ENCODE data around the gene ATXN1.
"Not testable (repeated sequence)": the region's sequence is repeated elsewhere in the genome, so short reads cannot be mapped to it uniquely, and the experiment has no call there.

ATXN1 gene

DNA sequence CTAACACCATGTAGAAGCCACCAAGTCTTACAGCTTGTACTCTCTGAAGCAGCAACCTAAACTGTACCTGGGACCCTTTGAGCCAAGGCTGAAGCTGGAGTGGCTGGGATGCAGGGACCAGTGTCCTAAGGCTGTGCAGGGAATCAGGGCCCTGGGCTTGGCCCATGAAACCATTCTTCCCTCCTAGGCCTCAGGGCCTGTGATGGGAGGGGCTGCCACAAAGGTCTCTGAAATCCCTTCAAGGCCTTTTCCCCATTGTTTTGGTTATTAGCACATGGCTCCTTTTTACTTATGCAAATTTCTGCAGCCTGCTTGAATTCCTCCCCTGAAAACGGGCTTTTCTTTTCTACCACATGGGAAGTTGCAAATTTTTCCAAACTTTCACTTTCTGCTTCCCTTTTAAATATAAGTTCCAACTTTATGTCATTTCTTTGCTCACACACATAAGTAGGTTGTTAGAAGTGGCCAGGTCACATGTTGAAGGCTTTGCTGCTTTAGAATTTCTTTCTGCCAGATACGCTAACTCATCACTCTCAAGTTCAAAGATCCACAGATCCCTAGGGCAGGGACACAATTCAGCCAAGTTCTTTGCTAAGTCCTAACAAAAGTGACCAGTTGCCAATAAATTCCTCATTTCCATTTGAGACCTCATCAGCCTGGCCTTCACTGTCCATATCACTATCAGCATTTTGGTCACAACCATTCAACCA is 28.2 kb upstream of the ATXN1 start:
- Mint-ChIP-seq H3K4me3 (no peak overlapping the region), H3K4me1 (peaks cover 5% of the 10 kb centered on the region), H3K27me3 (peaks cover 10% of the 10 kb centered on the region), H3K27ac (no peak overlapping the region), H3K9me3 (peaks cover 23 to 30% of the 10 kb centered on the region in 2 donors)
- DNase-seq (no peak), ATAC-seq (no peak)

DNA sequence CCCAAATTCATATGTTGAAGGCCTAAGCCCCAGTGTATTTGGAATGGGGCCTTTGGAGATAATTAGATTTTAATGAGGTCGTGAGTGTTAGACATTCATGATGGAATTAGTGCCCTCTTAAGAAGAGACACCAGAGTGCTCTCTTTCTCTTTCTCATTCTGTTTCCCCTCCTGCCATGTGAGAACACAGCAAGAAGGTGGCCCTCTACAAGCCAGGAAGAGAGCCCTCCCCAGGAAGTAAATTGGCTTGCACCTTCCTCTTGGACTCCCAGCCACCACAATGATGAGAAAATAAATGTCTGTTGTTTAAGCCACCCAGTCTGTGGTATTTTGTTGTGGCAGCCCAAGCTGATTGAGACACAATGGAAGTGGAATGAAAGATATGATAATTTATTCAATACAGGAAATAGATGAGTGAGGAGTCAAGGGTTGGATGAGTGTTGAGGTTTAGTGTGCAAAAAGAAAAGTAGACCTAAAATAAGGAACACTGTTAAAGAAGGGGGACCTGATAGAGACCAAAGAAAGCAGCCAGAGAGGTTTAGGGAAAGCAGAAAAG is 25.9 kb upstream of the ATXN1 start:
- Mint-ChIP-seq H3K27me3 (no peaks in the 10 kb centered on the region), H3K9me3 (peaks cover 23 to 25% of the 10 kb centered on the region in 2 donors), H3K4me3 (no peak overlapping the region), H3K4me1 (no peaks in the 10 kb centered on the region), H3K27ac (peak overlapping the region in 1 of 2 donors; percentile 4)
- ATAC-seq (no peak), DNase-seq (no peak)

DNA sequence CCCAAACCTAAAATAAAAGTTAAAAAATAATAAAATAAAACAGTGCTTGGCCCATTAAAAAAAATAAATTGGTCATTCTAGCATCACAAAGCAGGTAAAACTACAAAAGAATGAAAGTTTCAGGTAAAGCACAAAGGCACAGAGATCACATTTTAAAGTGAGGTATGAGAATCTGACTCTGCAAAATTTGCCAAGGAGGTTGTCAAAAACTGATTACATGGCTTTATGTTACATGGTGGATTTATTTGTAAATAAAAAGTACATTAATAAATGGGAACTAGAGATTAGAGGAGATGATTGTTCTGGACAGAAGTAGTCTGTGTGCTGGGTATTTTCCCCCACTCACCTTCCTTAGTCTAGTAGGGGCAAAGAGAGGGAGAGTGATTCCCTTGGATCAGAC is 24.2 kb upstream of the ATXN1 start:
- Mint-ChIP-seq H3K4me3 (no peak overlapping the region), H3K4me1 (no peaks in the 10 kb centered on the region), H3K27me3 (no peaks in the 10 kb centered on the region), H3K9me3 (peaks cover 16 to 21% of the 10 kb centered on the region in 2 donors), H3K27ac (no peak overlapping the region)
- DNase-seq = no peak
- ATAC-seq = no peak

DNA sequence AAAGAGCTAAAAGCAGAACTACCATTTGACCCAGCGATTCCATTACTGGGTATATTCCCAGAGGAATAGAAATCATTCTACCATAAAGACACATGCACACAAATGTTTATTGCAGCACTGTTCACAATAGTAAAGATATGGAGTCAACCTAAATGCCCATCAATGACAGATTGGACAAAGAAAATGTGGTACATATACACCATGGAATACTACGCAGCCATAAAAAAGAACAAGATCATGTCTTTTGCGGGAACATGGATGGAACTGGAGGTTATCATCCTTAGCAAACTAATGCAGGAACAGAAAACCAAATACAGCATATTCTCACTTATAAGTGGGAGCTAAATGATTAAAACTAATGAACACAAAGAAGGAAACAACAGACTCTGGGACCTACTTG is 23.7 kb upstream of the ATXN1 start:
- not testable (repeated sequence) for DNase-seq, H3K27ac Mint-ChIP-seq, H3K4me1 Mint-ChIP-seq, H3K27me3 Mint-ChIP-seq, H3K4me3 Mint-ChIP-seq, ATAC-seq
- H3K9me3 Mint-ChIP-seq = peaks cover 11 to 16% of the 10 kb centered on the region in 2 donors

DNA sequence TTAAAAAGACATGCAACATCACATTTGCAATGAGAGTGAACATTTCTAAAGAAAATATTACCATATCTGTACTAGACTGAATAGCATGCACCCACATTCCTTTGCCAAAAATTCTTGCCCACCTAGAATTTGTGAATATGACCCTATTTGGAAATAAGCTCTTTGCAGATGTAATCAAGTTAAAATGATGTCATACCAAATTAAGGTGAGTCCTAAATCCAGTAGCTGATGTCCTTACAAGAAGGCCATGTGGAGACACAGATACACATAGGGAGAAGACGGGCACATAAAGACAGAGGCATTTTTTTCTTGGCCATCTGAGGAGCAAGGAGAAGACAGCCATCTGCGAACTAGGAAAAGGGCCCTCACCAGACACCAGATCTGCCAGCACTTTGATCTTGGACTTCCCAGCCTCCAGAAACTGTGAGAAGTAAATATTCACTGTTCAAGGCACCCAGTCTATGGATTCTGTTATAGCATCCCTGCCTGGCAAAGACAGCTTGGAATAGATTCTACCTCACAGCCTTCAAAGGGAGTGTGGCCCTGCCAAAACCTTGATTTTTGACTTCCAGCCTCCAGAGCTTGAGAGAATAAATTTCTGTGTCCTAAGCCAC is 22.8 kb upstream of the ATXN1 start:
- Mint-ChIP-seq H3K9me3 (peaks cover 10 to 12% of the 10 kb centered on the region in 2 donors), H3K4me1 (no peaks in the 10 kb centered on the region), H3K4me3 (no peak overlapping the region), H3K27ac (no peak overlapping the region), H3K27me3 (peaks cover 11% of the 10 kb centered on the region)
- no peak for ATAC-seq
- no peak for DNase-seq

DNA sequence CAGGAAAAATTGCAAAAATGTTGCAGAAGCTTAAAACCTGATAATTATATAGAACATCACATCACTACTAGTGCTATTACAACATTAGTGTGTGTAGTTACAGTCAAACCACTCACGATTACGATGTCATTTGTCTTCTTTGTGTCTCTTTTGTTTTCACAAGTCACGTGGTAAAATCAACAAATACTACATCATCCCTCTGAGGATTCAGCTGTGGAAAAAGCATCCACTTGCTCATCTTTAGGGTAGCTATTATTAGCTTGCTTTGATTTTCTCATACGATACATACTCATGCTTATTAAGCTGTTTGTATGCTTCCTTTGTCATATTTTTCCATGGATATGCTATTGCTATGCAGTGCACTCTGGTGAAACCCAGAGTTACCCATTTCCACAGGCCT is 22.2 kb upstream of the ATXN1 start:
- Mint-ChIP-seq H3K4me3 (no peak overlapping the region), H3K27ac (no peak overlapping the region), H3K27me3 (peaks cover 13% of the 10 kb centered on the region), H3K9me3 (peaks cover 10 to 12% of the 10 kb centered on the region in 2 donors), H3K4me1 (no peaks in the 10 kb centered on the region)
- no peak for ATAC-seq
- no peak for DNase-seq

DNA sequence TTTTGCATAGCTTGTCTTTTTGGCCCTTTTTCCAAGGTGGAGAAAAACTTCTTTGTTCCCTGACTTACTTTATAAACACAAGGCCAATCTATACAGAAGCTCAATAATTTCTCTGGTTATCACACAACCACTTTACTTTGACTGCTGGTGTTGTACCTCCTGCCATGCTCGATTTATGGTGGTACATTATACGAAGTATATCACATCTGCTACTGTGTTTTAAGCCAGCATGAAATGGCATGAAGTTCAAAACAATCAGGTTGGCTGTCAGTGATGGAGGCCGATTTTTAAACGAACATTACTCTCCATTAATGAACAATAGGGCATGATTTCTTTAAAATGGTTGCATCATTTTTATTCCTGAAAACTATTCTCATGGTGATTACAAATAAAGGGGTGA is 21.0 kb upstream of the ATXN1 start:
- Mint-ChIP-seq H3K27ac (no peak overlapping the region), H3K4me1 (no peaks in the 10 kb centered on the region), H3K27me3 (peaks cover 13% of the 10 kb centered on the region), H3K9me3 (peaks cover 6 to 10% of the 10 kb centered on the region in 2 donors), H3K4me3 (no peak overlapping the region)
- DNase-seq (no peak), ATAC-seq (no peak)

DNA sequence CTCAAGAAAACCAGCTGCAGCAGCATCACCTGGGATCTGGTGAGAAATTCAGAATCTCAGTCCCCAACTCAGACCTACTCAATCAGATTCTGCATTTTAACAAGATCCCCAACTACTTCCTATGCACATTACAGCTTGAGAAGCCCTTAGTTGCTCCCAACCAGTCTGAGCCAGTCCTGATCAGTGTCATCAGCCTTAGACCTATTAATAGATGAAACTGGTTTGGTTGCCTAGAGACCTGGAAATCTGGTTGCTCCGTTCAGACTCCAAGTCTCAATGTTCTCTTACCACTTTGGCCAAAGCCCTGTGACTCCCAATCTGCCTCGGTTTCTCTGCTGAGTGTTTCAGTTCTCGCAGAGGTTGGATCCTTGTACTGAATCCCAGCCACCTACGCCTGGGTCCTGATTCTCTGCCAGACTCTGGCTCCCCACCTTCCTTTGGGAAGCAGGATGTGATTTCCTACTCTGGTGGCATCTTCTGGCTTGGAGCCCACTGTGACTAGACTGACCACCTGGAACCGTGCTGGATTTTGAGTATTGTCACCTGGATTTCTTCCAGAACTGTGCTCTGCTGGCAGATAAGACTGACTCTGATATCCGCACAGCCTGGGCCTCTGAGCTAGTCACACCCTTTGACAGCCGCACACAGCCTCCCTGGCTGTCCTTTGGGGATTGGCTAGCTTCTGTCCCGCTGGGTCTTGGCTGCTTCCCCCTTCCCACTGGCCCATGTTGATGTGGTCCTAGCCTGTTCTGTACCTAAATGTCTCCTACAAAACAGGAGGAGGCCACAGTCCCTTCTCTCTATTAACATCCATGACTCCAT is 20.3 kb upstream of the ATXN1 start:
- peaks cover 13% of the 10 kb centered on the region for H3K27me3 Mint-ChIP-seq
- H3K9me3 Mint-ChIP-seq = peaks cover 5 to 7% of the 10 kb centered on the region in 2 donors
- DNase-seq = no peak
- H3K27ac Mint-ChIP-seq = peak overlapping the region in 1 of 2 donors; percentile 29
- H3K4me3 Mint-ChIP-seq = no peak overlapping the region
- no peak for ATAC-seq
- no peaks in the 10 kb centered on the region for H3K4me1 Mint-ChIP-seq

DNA sequence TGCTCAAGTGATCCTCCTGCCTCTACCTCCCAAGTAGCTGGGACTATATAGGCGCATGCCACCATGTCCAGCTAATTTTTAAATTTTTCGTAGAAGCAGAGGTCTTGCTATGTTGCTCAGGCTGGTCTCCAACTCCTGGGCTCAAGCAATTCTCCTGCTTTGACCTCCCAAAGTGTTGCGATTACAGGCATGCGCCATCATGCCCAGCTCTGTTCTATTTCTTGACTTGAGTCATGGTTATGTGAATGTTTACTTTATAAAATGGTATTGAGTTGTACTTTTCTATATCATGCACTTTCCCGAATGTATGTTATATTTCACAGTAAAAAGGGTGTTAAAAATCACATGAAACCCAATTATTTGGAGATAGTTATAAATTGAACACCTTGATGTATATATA is 17.3 kb upstream of the ATXN1 start:
- peaks cover 13% of the 10 kb centered on the region for H3K27me3 Mint-ChIP-seq

DNA sequence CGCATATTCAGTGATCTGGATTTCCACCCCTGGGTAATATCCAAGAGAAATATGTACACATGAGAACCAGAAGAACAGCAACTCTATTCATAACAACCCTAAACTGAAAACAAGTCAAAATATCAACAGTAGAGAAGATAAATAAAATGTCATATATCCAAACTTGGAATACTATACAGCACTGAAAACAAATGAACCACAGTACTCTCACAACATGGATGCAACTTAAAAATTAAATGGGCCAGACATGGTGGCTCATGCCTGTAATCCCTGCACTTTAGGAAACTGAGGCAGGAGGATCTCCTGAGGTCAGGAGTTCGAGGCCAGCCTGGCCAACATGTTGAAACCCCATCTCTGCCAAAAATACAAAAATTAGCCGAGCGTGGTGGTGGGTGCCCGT is 16.5 kb upstream of the ATXN1 start:
- H3K27ac Mint-ChIP-seq = no peak overlapping the region
- DNase-seq = no peak
- peaks cover 5 to 7% of the 10 kb centered on the region in 2 donors for H3K9me3 Mint-ChIP-seq
- peaks cover 6% of the 10 kb centered on the region for H3K4me1 Mint-ChIP-seq
- H3K4me3 Mint-ChIP-seq = no peak overlapping the region
- ATAC-seq = no peak
- H3K27me3 Mint-ChIP-seq = peaks cover 13% of the 10 kb centered on the region

More for the DNA sequence above, 17.3 kb upstream of the ATXN1 start:
- DNase-seq (no peak), ATAC-seq (no peak)
- Mint-ChIP-seq H3K4me1 (no peaks in the 10 kb centered on the region), H3K27ac (no peak overlapping the region), H3K4me3 (no peak overlapping the region), H3K9me3 (peaks cover 5 to 7% of the 10 kb centered on the region in 2 donors)

DNA sequence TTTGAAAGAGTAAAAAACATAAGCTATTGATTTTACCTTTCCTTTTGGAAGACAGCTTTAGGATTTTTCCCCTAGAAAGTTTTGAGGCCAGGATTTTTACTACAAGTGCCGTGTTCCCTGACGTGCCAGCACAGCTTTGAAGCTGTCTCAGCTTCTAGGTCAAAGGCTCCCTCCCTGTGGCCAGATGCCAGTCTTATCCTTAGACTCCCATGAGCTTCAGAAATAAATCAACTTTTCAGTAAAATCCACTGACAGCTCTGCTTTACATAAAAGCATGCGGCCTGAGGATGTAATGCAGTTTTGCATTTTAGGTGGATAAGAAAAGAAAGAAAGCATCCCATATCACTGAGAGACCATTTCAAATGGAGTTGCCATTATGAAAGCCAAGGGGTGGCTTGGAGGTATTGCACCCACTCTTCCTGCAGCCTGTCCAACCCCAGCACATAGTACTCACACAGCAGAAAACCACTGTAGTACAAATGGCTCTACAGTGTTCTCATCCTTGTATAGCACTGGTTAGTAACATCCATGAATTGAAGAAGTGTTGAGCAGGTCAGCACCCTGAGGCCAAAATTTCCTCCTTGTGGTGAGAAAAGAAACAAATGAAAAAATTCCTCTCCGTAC is 15.2 kb upstream of the ATXN1 start:
- Mint-ChIP-seq H3K4me3 (no peak overlapping the region), H3K27me3 (peaks cover 13% of the 10 kb centered on the region), H3K9me3 (peaks cover 5 to 7% of the 10 kb centered on the region in 2 donors), H3K4me1 (peaks cover 14% of the 10 kb centered on the region), H3K27ac (peak overlapping the region in 1 of 2 donors; percentile 19)
- DNase-seq (no peak), ATAC-seq (no peak)

DNA sequence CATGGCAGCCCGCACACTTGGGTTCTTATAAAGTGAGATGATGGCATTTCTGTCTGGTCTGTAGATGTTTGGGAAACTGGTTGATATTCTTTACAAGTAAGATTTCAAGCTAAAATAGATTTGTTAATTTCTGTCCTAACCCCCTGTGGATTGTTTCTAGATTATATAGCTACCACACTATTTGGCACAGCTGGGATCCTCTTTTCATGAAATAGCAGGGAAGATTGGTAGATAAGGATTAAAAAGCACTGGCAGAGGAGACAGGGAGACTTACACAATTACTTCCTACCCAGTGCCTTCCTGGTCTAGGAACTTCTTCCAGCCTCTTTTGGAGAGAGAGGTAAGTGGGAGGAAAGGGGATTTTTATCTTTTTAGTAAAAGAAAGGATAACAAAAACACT is 13.2 kb upstream of the ATXN1 start:
- ATAC-seq = no peak
- Mint-ChIP-seq H3K4me1 (peaks cover 35% of the 10 kb centered on the region), H3K27ac (no peak overlapping the region), H3K27me3 (peaks cover 6% of the 10 kb centered on the region), H3K4me3 (no peak overlapping the region), H3K9me3 (peaks cover 5 to 7% of the 10 kb centered on the region in 2 donors)
- DNase-seq = no peak

DNA sequence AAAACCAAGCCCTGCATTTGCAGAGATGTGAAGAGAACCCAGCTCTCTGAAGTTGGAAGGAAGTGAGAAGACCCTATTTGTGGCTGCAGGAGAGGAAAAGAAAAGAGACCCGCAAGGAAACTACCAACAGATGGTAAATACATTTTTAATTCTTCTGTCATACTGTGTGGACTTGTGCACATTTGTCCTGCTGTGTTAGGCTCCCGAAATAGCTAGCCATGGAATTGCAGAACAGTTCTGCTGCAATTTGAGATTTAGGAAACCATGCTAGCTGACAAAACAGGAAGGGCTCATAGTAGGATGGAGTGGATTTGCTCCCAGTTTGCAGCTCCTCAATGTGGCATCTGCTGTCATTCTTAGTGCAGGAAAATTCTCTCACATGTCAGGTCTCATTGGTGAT is 12.1 kb upstream of the ATXN1 start:
- Mint-ChIP-seq H3K4me3 (no peak overlapping the region), H3K27ac (no peak overlapping the region), H3K9me3 (peaks cover 5 to 7% of the 10 kb centered on the region in 2 donors), H3K27me3 (no peaks in the 10 kb centered on the region), H3K4me1 (peaks cover 45% of the 10 kb centered on the region)
- ATAC-seq (no peak), DNase-seq (no peak)

DNA sequence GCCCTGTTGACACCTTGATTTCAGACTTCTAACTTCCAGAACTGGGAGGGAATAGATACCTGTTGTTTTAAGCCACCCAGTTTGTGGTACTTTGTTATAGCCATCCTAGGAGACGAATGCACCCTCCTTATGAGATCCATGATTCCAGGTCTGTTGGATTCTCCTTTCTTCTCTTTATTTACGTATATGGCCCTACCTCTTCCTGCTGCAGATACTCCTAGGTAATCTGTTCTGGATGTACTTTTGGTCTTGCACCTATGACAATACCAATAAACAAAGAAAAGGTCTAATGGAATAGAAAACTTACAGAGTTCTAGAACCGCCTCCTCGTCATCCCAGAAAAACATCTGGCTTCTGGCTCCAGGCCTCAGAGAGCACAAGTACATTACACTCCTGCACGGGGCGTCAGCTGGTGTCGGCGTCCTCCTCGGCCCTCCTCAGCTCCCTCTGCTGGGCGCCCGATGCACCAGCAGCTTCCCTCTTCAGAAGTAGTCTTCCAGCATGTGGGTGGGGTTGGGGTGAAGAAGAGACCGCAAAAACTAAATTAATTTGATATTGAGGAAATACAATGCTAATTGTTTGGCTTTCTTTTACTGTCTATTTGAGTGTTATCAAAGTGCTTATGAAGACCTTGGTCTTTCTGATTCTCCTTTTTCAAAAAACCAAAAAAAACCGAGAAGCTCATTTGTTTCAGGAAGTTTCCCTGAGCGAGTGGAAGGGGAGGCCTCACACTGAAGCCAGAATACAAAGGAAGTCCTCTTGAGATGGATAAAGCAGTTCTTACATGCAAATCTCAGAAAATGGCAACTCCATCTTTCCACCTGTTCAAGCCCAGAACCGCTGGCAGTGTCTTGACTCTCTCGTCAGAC is 9.7 kb upstream of the ATXN1 start:
- DNase-seq = peak; percentile 59 to 72
- Mint-ChIP-seq H3K9me3 (no peaks in the 10 kb centered on the region), H3K27me3 (no peaks in the 10 kb centered on the region), H3K27ac (no peak overlapping the region), H3K4me1 (peaks cover 67% of the 10 kb centered on the region), H3K4me3 (peak overlapping the region; percentile 17 to 42)
- peak; percentile 67 for ATAC-seq

Measured in stimulated activated naive CD8-positive, alpha-beta T cell treated with anti-CD3 and anti-CD28 coated beads, Interleukin-15, amount 100 ng/mL, for 72 hours (primary cell).